GM23338 (cell line): ENCODE results near the gene ABCC3. TPM values are rescaled to one million over a fixed set of nuclear protein-coding genes. Genes with fewer than 3 reads are reported as not detected.
A peak's percentile ranks its signal among the peaks of the same experiment; 100 is the strongest.

Experiments
- ATAC-seq: fragments of 200-7000 bp; cut with Tn5 transposase; 3 replicates; pipeline ENCODE4 v1.9.1; 2020
- DNase-seq: peaks from one replicate; pipeline ENCODE4 v3.0.0-alpha.2; 2015; ENCODE audit warnings: low spot score
- H2AFZ ChIP-seq: fragments of 200-600 bp; sonication (generic); 2 replicates; pipeline ENCODE4 v1.8.0; 2016; ENCODE audit warnings: antibody characterized with exemption, mild to moderate bottlenecking, moderate library complexity
- H3F3A ChIP-seq: fragments of 200-600 bp; sonication (generic); replicated peaks from 2 replicates; pipeline ENCODE4 v1.8.0; 2017; ENCODE audit warnings: antibody characterized with exemption, mixed run types, low read depth
- H3K27ac ChIP-seq: fragments of 200-600 bp; sonication (generic); 2 replicates; pipeline ENCODE4 v1.6.1; 2016; ENCODE audit warnings: low read depth
- H3K27me3 ChIP-seq: fragments of 200-600 bp; sonication (generic); 2 replicates; pipeline ENCODE4 v1.8.0; 2016; ENCODE audit warnings: mild to moderate bottlenecking, mixed run types, moderate library complexity; ENCODE audit not compliant: insufficient read depth
- H3K36me3 ChIP-seq: fragments of 200-600 bp; sonication (generic); 2 replicates; pipeline ENCODE4 v1.8.0; 2016; ENCODE audit warnings: mild to moderate bottlenecking; ENCODE audit not compliant: insufficient read depth
- H3K4me1 ChIP-seq: fragments of 200-600 bp; sonication (generic); 2 replicates; pipeline ENCODE4 v1.8.0; 2016; ENCODE audit warnings: mild to moderate bottlenecking, moderate library complexity; ENCODE audit not compliant: insufficient read depth
- H3K4me2 ChIP-seq: fragments of 200-600 bp; sonication (generic); 2 replicates; pipeline ENCODE4 v1.7.1; 2017; ENCODE audit warnings: mixed run types
- H3K4me3 ChIP-seq: fragments of 200-600 bp; sonication (generic); 2 replicates; pipeline ENCODE4 v1.6.1; 2016; ENCODE audit warnings: mixed run types
- H3K79me2 ChIP-seq: fragments of 200-600 bp; sonication (generic); replicated peaks from 2 replicates; pipeline ENCODE4 v1.8.0; 2017; ENCODE audit warnings: mild to moderate bottlenecking; ENCODE audit not compliant: insufficient read depth
- H3K9me2 ChIP-seq: fragments of 200-600 bp; sonication (generic); 2 replicates; pipeline ENCODE4 v1.8.0; 2017; ENCODE audit not compliant: insufficient read depth
- H4K20me1 ChIP-seq: fragments of 200-600 bp; sonication (generic); replicated peaks from 2 replicates; pipeline ENCODE4 v1.8.0; 2017; ENCODE audit warnings: mild to moderate bottlenecking; ENCODE audit not compliant: insufficient read depth
- H3K27ac Mint-ChIP-seq: 2 replicates; pipeline ENCODE4 v1.8.0; 2020; ENCODE audit warnings: inconsistent platforms, mild to moderate bottlenecking, moderate library complexity, mixed read lengths
- H3K27me3 Mint-ChIP-seq: 3 replicates; pipeline ENCODE4 v1.8.0; 2022; ENCODE audit warnings: low read depth, mild to moderate bottlenecking, moderate library complexity, mixed read lengths, inconsistent platforms; ENCODE audit not compliant: insufficient read depth, poor library complexity
- H3K36me3 Mint-ChIP-seq: 3 replicates; pipeline ENCODE4 v1.8.0; 2021; ENCODE audit warnings: low read depth, mild to moderate bottlenecking, inconsistent platforms, moderate library complexity, mixed read lengths
- H3K4me1 Mint-ChIP-seq: 3 replicates; pipeline ENCODE4 v1.8.0; 2020; ENCODE audit warnings: mild to moderate bottlenecking, inconsistent platforms, mixed read lengths
- H3K4me3 Mint-ChIP-seq: 3 replicates; pipeline ENCODE4 v1.8.0; 2021; ENCODE audit warnings: moderate library complexity, mild to moderate bottlenecking, inconsistent platforms, mixed read lengths
- H3K9me3 Mint-ChIP-seq: 3 replicates; pipeline ENCODE4 v1.8.0; 2020; ENCODE audit warnings: moderate library complexity, mild to moderate bottlenecking, inconsistent platforms, mixed read lengths
- CTCF ChIP-seq, 2 experiments: fragments of 200-600 bp in 1 of 2; sonication (generic) in 1 of 2; conservative IDR thresholded peaks; 2 replicates each; pipeline versions ENCODE4 v1.5.1 to v1.6.1; 2016 to 2017; ENCODE audit warnings: antibody characterized with exemption in 2 of 2, low read depth in 2 of 2, mild to moderate bottlenecking in 2 of 2, moderate library complexity in 1 of 2
- ETS1 ChIP-seq: IDR thresholded peaks from 2 replicates; pipeline ENCODE4 v1.6.1; 2016; ENCODE audit warnings: antibody characterized with exemption
- EZH2phosphoT487 ChIP-seq: fragments of 200-600 bp; sonication (generic); IDR thresholded peaks from one replicate; pipeline ENCODE4 v1.8.1; 2018; ENCODE audit warnings: antibody characterized with exemption; ENCODE audit not compliant: unreplicated experiment
- JUNB ChIP-seq: IDR thresholded peaks from one replicate; pipeline ENCODE4 v1.6.1; 2016; ENCODE audit warnings: antibody characterized with exemption; ENCODE audit not compliant: unreplicated experiment
- polyA plus RNA-seq: library from polyadenylated mRNA; unstranded; fragments of >200 nt; fragmentation: Nextera tagmentation; extraction: Ambion mirVana; gene quantifications from 2 replicates; pipeline ENCODE4 v1.2.1, GENCODE V29; 2016
- total RNA-seq: library from RNA; depleted of rRNA; stranded (reverse); fragments of >200 nt; shearing (Covaris generic); gene quantifications from 2 replicates; pipeline ENCODE4 v1.2.3, GENCODE V29; 2014
- TF ChIP-seq, protein P1 (sequence below): fragments of 250-450 bp; sonication (Bioruptor Pico); IDR thresholded peaks from 2 replicates; pipeline ENCODE4 v1.5.0; 2020; ENCODE audit warnings: mild to moderate bottlenecking, moderate library complexity

Gene ABCC3
- total and polyA plus RNA-seq, 2 experiments from 2014 or later = not detected

DNA sequence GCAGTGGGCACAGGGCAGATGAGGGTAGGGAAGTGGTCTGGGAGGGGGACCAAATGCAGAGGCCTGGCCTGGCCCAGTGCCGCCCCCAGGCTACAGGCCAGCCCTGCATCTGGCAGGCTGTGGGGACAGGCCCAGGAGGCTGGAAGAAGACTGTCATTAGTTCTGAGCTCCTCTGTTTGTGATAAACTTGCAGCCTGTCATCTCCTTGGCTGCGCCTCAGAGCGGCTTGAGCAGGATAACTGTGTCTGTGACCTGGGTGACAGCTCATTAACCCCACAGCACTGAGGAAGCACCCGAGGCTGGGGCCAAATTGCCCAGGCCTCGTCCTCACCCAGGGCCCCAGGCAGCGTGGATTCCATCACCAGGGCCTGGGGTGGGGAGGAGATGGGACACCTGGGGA, 23.9 kb downstream of the ABCC3 start (continued):
- TF ChIP-seq, protein P1, sequence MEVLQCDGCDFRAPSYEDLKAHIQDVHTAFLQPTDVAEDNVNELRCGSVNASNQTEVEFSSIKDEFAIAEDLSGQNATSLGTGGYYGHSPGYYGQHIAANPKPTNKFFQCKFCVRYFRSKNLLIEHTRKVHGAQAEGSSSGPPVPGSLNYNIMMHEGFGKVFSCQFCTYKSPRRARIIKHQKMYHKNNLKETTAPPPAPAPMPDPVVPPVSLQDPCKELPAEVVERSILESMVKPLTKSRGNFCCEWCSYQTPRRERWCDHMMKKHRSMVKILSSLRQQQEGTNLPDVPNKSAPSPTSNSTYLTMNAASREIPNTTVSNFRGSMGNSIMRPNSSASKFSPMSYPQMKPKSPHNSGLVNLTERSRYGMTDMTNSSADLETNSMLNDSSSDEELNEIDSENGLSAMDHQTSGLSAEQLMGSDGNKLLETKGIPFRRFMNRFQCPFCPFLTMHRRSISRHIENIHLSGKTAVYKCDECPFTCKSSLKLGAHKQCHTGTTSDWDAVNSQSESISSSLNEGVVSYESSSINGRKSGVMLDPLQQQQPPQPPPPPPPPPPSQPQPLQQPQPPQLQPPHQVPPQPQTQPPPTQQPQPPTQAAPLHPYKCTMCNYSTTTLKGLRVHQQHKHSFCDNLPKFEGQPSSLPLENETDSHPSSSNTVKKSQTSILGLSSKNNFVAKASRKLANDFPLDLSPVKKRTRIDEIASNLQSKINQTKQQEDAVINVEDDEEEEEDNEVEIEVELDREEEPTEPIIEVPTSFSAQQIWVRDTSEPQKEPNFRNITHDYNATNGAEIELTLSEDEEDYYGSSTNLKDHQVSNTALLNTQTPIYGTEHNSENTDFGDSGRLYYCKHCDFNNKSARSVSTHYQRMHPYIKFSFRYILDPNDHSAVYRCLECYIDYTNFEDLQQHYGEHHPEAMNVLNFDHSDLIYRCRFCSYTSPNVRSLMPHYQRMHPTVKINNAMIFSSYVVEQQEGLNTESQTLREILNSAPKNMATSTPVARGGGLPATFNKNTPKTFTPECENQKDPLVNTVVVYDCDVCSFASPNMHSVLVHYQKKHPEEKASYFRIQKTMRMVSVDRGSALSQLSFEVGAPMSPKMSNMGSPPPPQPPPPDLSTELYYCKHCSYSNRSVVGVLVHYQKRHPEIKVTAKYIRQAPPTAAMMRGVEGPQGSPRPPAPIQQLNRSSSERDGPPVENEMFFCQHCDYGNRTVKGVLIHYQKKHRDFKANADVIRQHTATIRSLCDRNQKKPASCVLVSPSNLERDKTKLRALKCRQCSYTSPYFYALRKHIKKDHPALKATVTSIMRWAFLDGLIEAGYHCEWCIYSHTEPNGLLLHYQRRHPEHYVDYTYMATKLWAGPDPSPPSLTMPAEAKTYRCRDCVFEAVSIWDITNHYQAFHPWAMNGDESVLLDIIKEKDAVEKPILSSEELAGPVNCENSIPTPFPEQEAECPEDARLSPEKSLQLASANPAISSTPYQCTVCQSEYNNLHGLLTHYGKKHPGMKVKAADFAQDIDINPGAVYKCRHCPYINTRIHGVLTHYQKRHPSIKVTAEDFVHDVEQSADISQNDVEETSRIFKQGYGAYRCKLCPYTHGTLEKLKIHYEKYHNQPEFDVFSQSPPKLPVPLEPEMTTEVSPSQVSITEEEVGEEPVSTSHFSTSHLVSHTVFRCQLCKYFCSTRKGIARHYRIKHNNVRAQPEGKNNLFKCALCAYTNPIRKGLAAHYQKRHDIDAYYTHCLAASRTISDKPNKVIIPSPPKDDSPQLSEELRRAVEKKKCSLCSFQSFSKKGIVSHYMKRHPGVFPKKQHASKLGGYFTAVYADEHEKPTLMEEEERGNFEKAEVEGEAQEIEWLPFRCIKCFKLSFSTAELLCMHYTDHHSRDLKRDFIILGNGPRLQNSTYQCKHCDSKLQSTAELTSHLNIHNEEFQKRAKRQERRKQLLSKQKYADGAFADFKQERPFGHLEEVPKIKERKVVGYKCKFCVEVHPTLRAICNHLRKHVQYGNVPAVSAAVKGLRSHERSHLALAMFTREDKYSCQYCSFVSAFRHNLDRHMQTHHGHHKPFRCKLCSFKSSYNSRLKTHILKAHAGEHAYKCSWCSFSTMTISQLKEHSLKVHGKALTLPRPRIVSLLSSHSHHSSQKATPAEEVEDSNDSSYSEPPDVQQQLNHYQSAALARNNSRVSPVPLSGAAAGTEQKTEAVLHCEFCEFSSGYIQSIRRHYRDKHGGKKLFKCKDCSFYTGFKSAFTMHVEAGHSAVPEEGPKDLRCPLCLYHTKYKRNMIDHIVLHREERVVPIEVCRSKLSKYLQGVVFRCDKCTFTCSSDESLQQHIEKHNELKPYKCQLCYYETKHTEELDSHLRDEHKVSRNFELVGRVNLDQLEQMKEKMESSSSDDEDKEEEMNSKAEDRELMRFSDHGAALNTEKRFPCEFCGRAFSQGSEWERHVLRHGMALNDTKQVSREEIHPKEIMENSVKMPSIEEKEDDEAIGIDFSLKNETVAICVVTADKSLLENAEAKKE = no peak
- no peak for TF ChIP-seq EZH2phosphoT487
- no peak for TF ChIP-seq JUNB

GRCh38 chr17:50659179-50659578, 24.5 kb downstream of the ABCC3 start:
- Histone ChIP-seq H3K79me2 (no peaks in the 10 kb centered on the region), H4K20me1 (no peaks in the 10 kb centered on the region), H3K27ac (no peak overlapping the region), H3K9me2 (no peaks in the 10 kb centered on the region), H3K27me3 (no peaks in the 10 kb centered on the region), H3K4me1 (peaks cover 9% of the 10 kb centered on the region), H3F3A (no peaks in the 10 kb centered on the region), H3K36me3 (no peaks in the 10 kb centered on the region), H3K4me3 (no peak overlapping the region), H2AFZ (no peak overlapping the region), H3K4me2 (no peak overlapping the region)
- Mint-ChIP-seq H3K27ac (no peak overlapping the region), H3K27me3 (peaks cover 7% of the 10 kb centered on the region), H3K4me3 (no peak overlapping the region), H3K36me3 (no peaks in the 10 kb centered on the region; the same call in 2 of the 3 replicates), H3K9me3 (no peaks in the 10 kb centered on the region; the same call in 2 of the 3 replicates), H3K4me1 (peaks cover 21% of the 10 kb centered on the region)
- peak; percentile 44 for DNase-seq
- peak; percentile 70 for ATAC-seq
- TF ChIP-seq ETS1 (no peak), CTCF (conservative IDR thresholded peaks at IDR 0.05; ENCODE audit: low read depth in 2 of 2) (peak; percentile 14 to 71; a peak in 3 of 4 replicates)
